GM12864 (cell line): Measurements from ENCODE around the gene IL17RB.

ENCODE experiments used
- DNase-seq: peaks from one replicate; pipeline ENCODE4 v3.0.0-alpha.2; 2011; ENCODE audit warnings: low read depth
- H3K4me3 ChIP-seq: 2 replicates; pipeline ENCODE4 v1.5.1; 2011; ENCODE audit warnings: mild to moderate bottlenecking, low read depth, low read length, control low read depth
- TF ChIP-seq, protein P1 (sequence below): IDR thresholded peaks from 2 replicates; pipeline ENCODE4 v1.5.1; 2011; ENCODE audit warnings: low read depth, mild to moderate bottlenecking, moderate library complexity, low read length, control low read depth, inconsistent platforms; ENCODE audit errors: missing control alignments

IL17RB gene

DNA sequence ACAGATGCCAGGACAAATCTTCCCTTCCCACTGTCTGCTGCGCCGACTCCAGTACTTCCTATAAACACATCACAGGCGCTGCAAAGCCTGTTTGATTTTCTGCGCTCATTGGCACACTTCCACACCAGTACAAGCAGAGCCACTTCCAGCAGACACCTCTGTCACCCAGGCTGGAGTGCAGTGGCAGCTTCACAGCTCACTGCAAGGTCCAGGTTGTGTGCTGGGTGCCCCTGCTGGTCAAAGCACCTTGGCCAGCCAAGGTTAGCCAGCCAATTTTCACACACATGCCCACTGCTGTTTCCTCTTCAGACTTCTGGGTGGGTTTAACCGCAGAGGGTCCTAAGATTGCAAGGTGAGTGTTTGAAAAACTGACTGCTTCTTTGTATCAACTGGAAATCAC lies 5.1 kb upstream of the IL17RB start:
- TF ChIP-seq, protein P1, sequence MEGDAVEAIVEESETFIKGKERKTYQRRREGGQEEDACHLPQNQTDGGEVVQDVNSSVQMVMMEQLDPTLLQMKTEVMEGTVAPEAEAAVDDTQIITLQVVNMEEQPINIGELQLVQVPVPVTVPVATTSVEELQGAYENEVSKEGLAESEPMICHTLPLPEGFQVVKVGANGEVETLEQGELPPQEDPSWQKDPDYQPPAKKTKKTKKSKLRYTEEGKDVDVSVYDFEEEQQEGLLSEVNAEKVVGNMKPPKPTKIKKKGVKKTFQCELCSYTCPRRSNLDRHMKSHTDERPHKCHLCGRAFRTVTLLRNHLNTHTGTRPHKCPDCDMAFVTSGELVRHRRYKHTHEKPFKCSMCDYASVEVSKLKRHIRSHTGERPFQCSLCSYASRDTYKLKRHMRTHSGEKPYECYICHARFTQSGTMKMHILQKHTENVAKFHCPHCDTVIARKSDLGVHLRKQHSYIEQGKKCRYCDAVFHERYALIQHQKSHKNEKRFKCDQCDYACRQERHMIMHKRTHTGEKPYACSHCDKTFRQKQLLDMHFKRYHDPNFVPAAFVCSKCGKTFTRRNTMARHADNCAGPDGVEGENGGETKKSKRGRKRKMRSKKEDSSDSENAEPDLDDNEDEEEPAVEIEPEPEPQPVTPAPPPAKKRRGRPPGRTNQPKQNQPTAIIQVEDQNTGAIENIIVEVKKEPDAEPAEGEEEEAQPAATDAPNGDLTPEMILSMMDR: no peak
- DNase-seq: no peak
- no peak overlapping the region for H3K4me3 ChIP-seq

DNA sequence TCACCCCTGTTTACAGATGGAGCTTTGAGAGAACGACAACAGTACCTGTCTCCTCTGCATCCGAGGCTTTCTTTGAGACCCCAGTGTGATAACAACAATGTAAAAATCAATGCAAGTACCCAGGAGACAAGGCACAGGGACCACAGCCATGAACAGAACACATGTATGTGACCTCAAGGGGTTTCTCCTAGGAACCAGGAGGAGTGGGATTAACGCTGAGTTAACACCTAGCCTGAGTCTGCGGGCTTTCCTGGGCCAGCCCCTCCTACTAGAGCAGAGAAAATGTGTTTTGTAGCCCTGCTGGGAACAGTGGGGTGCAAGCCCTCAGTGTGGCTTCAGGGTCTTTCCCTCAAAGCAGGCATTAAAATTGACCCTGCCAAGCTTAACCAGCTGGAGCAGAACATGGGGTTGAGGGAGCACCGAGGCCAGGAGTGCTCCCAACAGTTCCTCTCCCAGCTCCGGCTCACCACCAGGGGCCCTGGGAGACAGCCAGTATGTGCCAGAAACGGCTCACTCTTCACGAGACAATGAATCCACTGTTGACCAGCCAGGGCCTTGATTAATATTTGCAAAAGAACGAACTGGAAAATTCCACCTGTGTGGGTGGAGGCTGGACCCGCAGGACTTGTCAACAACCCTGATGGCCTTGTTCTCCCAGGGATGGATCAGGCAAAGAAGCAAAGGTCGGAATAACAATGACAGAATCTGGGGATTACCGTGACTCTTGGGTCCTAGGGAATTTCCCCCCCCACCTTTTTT lies 3.8 kb upstream of the IL17RB start:
- TF ChIP-seq, protein P1: no peak
- no peak for DNase-seq
- H3K4me3 ChIP-seq: no peak overlapping the region

DNA sequence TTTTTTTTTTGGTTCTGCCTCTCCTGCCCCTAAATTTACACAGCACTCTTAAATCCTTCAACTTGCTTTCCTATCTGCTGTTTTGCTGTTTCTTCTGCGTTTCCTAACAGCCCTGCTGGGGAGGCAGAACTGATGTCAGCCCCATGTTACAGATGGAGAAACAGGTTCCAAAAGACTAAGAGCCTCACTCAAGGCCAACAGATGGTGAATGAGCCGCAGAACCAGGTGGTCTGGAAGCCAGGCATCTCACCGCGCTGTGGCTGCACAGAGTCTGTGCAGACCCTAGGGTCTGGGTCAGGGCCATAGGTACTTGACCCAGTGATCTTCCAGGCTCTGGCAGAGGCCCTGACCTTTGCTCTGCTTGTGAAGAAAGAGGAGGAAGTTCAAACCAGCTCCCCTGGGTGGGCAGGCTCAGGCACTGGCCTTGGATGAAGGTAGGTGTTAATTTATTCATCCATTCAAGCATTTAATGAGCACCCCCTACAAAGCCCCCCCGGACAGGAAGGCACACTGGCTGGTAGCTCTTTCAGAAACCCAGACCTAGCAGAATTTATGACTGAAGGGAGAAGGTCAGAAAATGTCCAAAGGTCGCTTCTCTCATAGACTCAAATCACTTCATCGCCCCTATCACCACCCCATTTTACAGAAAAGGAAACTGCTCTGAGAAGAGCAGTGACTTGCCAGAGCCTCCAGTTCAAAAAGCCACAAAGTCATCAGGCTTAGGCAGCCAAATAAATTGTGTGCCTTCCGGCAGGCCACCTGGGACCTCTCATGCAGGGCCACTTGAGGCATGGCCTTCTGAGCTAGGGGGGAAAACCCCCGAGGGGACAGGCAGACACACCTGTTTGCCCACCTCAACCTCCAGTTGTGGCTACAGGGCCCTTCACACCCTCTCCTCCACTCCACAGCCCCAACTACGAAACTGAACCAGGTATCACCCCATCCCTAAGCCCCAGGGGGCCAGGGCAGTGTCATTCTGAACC lies 2.9 kb upstream of the IL17RB start:
- TF ChIP-seq, protein P1: no peak
- DNase-seq: no peak
- no peak overlapping the region; the same call in 1 of the 2 replicates for H3K4me3 ChIP-seq

DNA sequence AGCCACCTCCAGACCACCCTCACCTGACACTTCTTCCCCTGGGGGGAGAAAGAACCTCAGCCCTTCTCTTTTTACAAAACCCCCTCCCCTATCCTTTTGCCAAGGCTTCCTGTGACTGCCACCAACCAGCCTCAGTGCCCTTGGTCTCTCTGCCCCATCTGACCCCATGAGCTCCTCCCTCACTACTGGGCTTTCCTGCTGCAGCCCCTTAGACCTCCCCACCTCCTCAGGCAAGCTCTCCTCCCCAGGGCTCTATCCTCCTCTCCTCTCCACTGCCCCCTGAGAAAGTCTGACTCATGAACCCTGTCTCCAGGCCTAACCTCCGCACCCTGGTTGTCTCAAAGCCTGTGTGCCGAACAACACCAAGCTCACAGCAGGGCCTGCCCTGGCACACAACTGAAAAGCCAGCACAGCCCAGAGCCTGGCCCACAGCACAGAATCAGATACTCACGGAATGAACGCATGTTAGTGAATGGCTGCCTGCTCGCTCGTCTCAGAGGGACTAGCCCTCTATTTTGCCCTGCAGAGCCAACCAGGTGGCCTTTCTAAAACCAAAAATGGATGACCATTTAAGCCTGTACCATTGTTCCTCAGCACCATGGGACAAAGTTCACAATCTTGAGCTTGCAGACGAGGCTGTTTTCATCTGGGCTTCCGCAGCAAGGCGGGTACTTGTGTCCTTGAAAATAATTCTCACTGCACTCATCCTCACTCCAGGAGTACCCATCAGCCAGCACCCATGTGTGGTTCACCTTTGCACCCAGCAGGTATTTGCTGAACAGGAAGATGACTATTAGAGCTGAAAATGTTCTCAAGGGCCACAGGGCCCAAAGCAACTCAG lies 1.9 kb upstream of the IL17RB start:
- peak overlapping the region; percentile 72 for H3K4me3 ChIP-seq

DNA sequence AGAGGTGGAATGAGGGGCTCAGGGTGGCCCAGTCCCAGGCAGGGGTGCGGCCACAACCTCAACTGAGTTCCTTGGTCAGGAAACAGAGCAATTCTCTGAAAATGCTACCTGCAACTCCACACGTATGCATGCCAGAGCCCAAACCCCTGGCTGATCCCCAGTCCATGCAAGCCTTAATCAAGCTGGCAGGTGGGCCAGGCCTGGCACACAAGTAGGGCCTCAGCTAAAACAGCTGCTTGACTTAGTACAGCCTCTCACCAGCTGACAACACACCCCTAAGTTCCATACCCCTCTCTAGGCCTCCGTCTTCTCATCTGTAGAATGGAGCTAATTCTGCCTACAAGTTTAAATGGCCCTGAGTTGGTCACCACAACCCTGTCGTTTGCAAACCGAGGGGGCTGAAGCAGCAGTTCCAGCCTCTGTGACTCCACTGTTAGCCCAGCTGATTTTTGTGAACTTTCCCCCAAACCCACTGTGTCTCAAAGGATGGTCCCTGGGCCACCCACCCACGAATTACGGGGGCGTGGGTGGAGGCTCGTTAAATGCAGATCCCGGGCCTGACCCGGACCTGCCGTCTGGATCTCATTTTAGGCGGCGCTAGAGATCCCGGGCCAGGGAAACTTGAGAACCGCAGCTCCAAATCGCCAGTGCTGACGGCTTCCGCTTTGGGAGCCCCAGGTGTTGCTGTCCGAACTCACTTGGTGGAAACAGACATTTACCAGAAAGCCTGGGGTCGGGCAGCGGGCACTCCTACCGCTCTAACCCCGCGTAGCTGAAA lies 1.1 kb upstream of the IL17RB start:
- DNase-seq: no peak
- TF ChIP-seq, protein P1: peak; percentile 41
- H3K4me3 ChIP-seq: peak overlapping the region; percentile 72

More for the DNA sequence above, 1.9 kb upstream of the IL17RB start:
- TF ChIP-seq, protein P1: no peak
- no peak for DNase-seq

DNA sequence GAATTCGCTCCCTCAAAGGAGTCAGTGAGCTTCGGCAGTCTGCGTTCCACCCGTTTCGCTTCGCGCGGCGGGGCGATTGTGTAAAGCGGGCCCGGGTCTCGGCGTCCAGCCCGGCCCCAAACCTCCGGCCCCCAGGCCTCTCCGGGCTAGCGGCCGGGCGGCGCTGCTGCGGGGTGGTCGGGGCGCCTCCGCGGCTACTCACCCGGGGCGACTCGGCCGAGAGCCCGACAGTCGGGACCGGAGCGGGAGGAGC lies 561 bp upstream of the IL17RB start:
- TF ChIP-seq, protein P1: no peak
- H3K4me3 ChIP-seq: peak overlapping the region; percentile 72
- no peak for DNase-seq
